ENCODE results near the gene APBA2.

DNA sequence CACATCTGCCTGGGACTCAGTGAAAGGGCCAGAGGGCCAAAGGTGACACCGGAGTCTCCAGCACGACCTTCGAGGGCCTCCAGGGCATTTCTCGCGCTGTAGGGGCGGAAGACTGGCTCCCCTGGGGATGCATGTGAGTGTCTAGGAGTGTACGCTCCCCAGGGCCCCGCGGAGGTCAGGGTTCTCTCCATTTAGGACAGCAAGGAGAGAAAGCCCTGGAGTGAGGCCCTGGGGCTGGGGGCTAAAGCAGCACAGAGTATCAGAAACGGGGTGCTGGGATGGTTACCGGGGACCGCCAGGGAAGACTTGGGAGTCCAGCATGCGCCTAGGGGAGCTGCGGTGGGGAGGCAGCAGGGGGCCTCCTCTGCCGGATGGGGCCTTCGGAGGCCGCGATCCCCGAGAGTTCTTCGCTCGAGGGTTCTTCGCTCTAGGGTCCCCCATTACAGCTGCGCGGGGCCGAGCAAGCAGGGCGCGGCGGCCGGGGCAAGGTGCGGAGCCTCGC lies 595 bp upstream of the APBA2 start:
- TF ChIP-seq, protein P1, sequence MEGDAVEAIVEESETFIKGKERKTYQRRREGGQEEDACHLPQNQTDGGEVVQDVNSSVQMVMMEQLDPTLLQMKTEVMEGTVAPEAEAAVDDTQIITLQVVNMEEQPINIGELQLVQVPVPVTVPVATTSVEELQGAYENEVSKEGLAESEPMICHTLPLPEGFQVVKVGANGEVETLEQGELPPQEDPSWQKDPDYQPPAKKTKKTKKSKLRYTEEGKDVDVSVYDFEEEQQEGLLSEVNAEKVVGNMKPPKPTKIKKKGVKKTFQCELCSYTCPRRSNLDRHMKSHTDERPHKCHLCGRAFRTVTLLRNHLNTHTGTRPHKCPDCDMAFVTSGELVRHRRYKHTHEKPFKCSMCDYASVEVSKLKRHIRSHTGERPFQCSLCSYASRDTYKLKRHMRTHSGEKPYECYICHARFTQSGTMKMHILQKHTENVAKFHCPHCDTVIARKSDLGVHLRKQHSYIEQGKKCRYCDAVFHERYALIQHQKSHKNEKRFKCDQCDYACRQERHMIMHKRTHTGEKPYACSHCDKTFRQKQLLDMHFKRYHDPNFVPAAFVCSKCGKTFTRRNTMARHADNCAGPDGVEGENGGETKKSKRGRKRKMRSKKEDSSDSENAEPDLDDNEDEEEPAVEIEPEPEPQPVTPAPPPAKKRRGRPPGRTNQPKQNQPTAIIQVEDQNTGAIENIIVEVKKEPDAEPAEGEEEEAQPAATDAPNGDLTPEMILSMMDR (IDR thresholded peaks at IDR 0.05): no peak
- TF ChIP-seq POLR2AphosphoS5 (IDR thresholded peaks at IDR 0.05; ENCODE audit: insufficient read depth in 1 of 2, low read depth in 1 of 2) (no peak), POLR2A (IDR thresholded peaks at IDR 0.05) (no peak)
